Astrocyte (in vitro differentiated cells and primary cell): Measurements from ENCODE around the gene B4GALNT3. TPM values are rescaled to one million over a fixed set of nuclear protein-coding genes. Genes with fewer than 3 reads are reported as not detected.
A peak's percentile ranks its signal among the peaks of the same experiment; 100 is the strongest.

Experiments used
- DNase-seq: peaks from one replicate; pipeline ENCODE4 v3.0.0-alpha.2; 2010; ENCODE audit warnings: low read depth
- FAIRE-seq: peaks from 2 replicates; lab custom pipeline; 2011; peaks lifted over from hg19 to GRCh38; lab: Jason Lieb, UNC
- H2AFZ ChIP-seq: 2 replicates; pipeline ENCODE4 v1.6.0; 2012; ENCODE audit warnings: low read depth, low read length, inconsistent platforms
- H3K27ac ChIP-seq: 2 replicates; pipeline ENCODE4 v1.5.1; 2011; ENCODE audit warnings: low read depth, low read length, inconsistent platforms
- H3K27me3 ChIP-seq: 2 replicates; pipeline ENCODE4 v1.6.0; 2011; ENCODE audit warnings: low read length, inconsistent platforms; ENCODE audit not compliant: insufficient read depth
- H3K36me3 ChIP-seq: 2 replicates; pipeline ENCODE4 v1.5.1; 2011; ENCODE audit warnings: low read length, inconsistent platforms; ENCODE audit not compliant: insufficient read depth
- H3K4me1 ChIP-seq: 2 replicates; pipeline ENCODE4 v1.5.1; 2011; ENCODE audit warnings: low read length, inconsistent platforms; ENCODE audit not compliant: insufficient read depth
- H3K4me2 ChIP-seq: 2 replicates; pipeline ENCODE4 v1.6.0; 2012; ENCODE audit warnings: low read length, inconsistent platforms
- H3K4me3 ChIP-seq: 2 replicates; pipeline ENCODE4 v1.5.1; 2011; ENCODE audit warnings: low read depth, mild to moderate bottlenecking, low read length, inconsistent platforms; ENCODE audit not compliant: insufficient read depth
- H3K79me2 ChIP-seq: 2 replicates; pipeline ENCODE4 v1.6.0; 2012; ENCODE audit warnings: mild to moderate bottlenecking, low read length, inconsistent platforms; ENCODE audit not compliant: insufficient read depth
- H3K9ac ChIP-seq: 2 replicates; pipeline ENCODE4 v1.6.0; 2012; ENCODE audit warnings: mild to moderate bottlenecking, low read length, inconsistent platforms
- H3K9me3 ChIP-seq: 2 replicates; pipeline ENCODE4 v1.5.1; 2012; ENCODE audit warnings: low read depth, mild to moderate bottlenecking, low read length, inconsistent platforms; ENCODE audit not compliant: insufficient read depth
- H4K20me1 ChIP-seq: 2 replicates; pipeline ENCODE4 v1.6.0; 2012; ENCODE audit warnings: low read length, inconsistent platforms; ENCODE audit not compliant: insufficient read depth
- H3K27ac Mint-ChIP-seq: one replicate; pipeline ENCODE4 v1.8.0; 2021; ENCODE audit warnings: mild to moderate bottlenecking, mixed read lengths; ENCODE audit not compliant: unreplicated experiment
- H3K27me3 Mint-ChIP-seq: one replicate; pipeline ENCODE4 v1.8.0; 2021; ENCODE audit warnings: low read depth, mixed read lengths; ENCODE audit not compliant: unreplicated experiment
- H3K36me3 Mint-ChIP-seq: one replicate; pipeline ENCODE4 v1.8.0; 2021; ENCODE audit warnings: low read depth, mixed read lengths; ENCODE audit not compliant: unreplicated experiment
- H3K4me1 Mint-ChIP-seq: one replicate; pipeline ENCODE4 v1.8.0; 2021; ENCODE audit warnings: low read depth, mixed read lengths; ENCODE audit not compliant: unreplicated experiment
- H3K4me3 Mint-ChIP-seq: one replicate; pipeline ENCODE4 v1.8.0; 2021; ENCODE audit warnings: mild to moderate bottlenecking, moderate library complexity, mixed read lengths; ENCODE audit not compliant: unreplicated experiment
- H3K9me3 Mint-ChIP-seq: one replicate; pipeline ENCODE4 v1.8.0; 2021; ENCODE audit warnings: mild to moderate bottlenecking, mixed read lengths; ENCODE audit not compliant: unreplicated experiment
- EZH2 ChIP-seq: IDR thresholded peaks from 2 replicates; pipeline ENCODE4 v1.6.1; 2012; ENCODE audit warnings: mild to moderate bottlenecking, low read length, inconsistent platforms; ENCODE audit not compliant: insufficient read depth
- total RNA-seq: library from RNA; stranded (reverse); gene quantifications from 2 replicates; pipeline ENCODE4 v1.2.1, GENCODE V29; 2021
- TF ChIP-seq, protein P1 (sequence below): IDR thresholded peaks from 2 replicates; pipeline ENCODE4 v1.5.1; 2011; ENCODE audit warnings: low read depth, mild to moderate bottlenecking, inconsistent platforms, low read length, moderate library complexity; ENCODE audit not compliant: insufficient read depth

B4GALNT3 gene
- total RNA-seq, 1 donor from 2014 or later: 3.6 TPM

DNA sequence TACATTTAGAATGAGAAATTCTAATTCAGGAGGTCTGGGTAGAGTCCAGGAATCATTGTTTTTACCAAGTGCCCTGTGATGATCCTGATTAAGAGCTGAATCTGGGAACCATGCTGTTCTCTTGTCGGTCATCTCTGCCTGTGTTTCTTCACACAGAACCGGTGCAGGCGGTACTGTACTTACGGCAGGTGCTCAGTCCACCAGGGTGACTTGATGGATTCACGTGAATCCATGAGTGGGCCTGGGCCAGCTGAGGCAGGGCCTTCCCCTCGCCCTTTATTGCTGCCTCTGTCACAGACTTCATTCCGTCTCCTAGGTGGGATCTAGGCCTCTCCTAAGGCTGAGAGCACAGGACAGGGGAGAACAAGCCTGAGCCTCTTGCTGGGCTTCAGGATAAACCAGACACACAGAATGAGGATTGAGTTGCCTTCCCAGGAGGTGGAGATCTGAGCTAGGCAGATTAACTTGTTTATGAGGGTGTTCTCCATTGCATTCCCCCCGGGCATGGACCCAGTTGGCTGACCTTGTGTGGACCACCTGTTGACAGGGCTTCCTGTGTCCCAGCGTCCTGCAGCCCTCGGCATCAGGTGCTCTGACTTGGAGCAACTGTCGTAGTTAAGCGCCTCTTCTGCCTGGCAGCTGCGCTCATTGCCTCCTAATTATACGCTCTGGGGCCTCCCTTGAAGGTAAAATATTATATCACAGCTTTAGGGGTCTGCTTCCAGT is 42.1 kb downstream of the B4GALNT3 start:
- no peak overlapping the region for H3K4me3 ChIP-seq
- H2AFZ ChIP-seq: no peak overlapping the region
- H3K36me3 ChIP-seq: no peaks in the 10 kb centered on the region
- H3K79me2 ChIP-seq: no peaks in the 10 kb centered on the region
- Mint-ChIP-seq H3K27me3 (peaks cover 8% of the 10 kb centered on the region), H3K27ac (no peak overlapping the region), H3K36me3 (no peaks in the 10 kb centered on the region), H3K9me3 (no peaks in the 10 kb centered on the region), H3K4me3 (no peak overlapping the region), H3K4me1 (peaks cover 16% of the 10 kb centered on the region)
- H3K9ac ChIP-seq: no peak overlapping the region
- FAIRE-seq: no peak
- no peak for TF ChIP-seq EZH2
- TF ChIP-seq, protein P1, sequence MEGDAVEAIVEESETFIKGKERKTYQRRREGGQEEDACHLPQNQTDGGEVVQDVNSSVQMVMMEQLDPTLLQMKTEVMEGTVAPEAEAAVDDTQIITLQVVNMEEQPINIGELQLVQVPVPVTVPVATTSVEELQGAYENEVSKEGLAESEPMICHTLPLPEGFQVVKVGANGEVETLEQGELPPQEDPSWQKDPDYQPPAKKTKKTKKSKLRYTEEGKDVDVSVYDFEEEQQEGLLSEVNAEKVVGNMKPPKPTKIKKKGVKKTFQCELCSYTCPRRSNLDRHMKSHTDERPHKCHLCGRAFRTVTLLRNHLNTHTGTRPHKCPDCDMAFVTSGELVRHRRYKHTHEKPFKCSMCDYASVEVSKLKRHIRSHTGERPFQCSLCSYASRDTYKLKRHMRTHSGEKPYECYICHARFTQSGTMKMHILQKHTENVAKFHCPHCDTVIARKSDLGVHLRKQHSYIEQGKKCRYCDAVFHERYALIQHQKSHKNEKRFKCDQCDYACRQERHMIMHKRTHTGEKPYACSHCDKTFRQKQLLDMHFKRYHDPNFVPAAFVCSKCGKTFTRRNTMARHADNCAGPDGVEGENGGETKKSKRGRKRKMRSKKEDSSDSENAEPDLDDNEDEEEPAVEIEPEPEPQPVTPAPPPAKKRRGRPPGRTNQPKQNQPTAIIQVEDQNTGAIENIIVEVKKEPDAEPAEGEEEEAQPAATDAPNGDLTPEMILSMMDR: no peak
- H3K27ac ChIP-seq: no peak overlapping the region
- H3K4me2 ChIP-seq: no peak overlapping the region
- no peaks in the 10 kb centered on the region for H4K20me1 ChIP-seq
- no peak for DNase-seq
- no peaks in the 10 kb centered on the region for H3K4me1 ChIP-seq
- H3K27me3 ChIP-seq: peaks cover 20% of the 10 kb centered on the region
- H3K9me3 ChIP-seq: no peaks in the 10 kb centered on the region

DNA sequence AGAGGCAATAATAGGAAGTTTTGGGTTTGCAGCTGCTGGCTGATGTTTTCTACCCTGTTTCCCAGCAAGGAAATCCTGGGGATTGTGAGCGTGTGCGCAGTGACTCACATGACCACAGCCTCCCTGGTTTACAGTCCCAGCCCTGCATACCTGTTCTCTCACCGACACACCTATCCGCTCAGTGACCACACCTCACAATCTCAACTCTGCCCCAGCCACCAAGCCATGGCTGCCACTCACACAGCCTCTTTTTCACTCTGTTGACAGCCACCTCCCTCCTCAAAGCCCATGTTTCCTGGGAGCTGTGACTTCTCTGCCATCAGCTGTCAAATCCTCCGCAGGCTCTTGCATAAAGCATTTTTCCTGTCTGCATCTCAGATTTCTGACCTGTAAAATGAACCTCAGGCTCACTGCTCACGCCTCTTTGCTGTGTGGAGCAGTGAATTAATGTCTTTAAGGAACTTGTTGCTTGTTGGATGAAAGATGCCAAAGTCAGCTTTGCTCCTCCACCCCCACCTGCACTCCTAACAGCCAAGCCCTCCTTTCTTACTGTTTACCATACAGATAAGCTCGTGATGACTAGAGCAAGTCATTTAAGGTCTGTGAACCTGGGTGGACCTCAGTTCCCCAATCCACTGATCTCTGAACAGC is 43.5 kb downstream of the B4GALNT3 start:
- Histone ChIP-seq H3K79me2 (no peaks in the 10 kb centered on the region), H3K27me3 (peaks cover 20% of the 10 kb centered on the region), H3K9ac (no peak overlapping the region), H3K36me3 (no peaks in the 10 kb centered on the region), H3K4me2 (no peak overlapping the region), H3K9me3 (no peaks in the 10 kb centered on the region), H3K27ac (no peak overlapping the region), H2AFZ (no peak overlapping the region), H4K20me1 (no peaks in the 10 kb centered on the region), H3K4me3 (no peak overlapping the region), H3K4me1 (no peaks in the 10 kb centered on the region)
- Mint-ChIP-seq H3K27me3 (peaks cover 4% of the 10 kb centered on the region), H3K36me3 (no peaks in the 10 kb centered on the region), H3K4me1 (peaks cover 10% of the 10 kb centered on the region), H3K9me3 (no peaks in the 10 kb centered on the region), H3K27ac (peak overlapping the region; percentile 31), H3K4me3 (no peak overlapping the region)
- no peak for FAIRE-seq
- DNase-seq: no peak
- TF ChIP-seq, protein P1: no peak
- no peak for TF ChIP-seq EZH2

DNA sequence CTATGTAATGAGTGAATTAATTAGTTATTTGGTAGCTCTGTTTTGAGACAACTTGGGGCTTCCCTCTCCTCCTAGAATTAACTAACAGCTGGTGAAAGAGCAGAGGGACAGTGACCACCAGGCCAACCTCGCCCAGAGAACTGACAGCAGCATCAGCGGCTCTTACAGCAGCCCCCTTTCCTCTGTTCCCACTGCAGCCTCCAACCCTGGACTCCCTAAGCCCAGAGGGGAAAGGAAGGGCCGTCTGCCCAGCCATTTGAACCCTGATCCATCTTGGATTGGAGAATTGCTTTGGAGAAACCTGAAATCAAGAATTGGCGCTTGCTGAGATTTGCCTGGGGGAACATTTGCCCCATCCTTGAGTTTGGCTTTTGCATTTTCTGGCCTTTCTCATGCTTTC is 45.5 kb downstream of the B4GALNT3 start:
- DNase-seq: no peak
- Mint-ChIP-seq H3K27ac (no peak overlapping the region), H3K4me1 (peaks cover 17% of the 10 kb centered on the region), H3K27me3 (no peaks in the 10 kb centered on the region), H3K36me3 (no peaks in the 10 kb centered on the region), H3K9me3 (no peaks in the 10 kb centered on the region), H3K4me3 (no peak overlapping the region)
- Histone ChIP-seq H3K27ac (no peak overlapping the region), H2AFZ (no peak overlapping the region), H3K79me2 (no peaks in the 10 kb centered on the region), H3K4me2 (no peak overlapping the region), H3K27me3 (peaks cover 14% of the 10 kb centered on the region), H3K9me3 (no peaks in the 10 kb centered on the region), H4K20me1 (no peaks in the 10 kb centered on the region), H3K9ac (no peak overlapping the region), H3K4me1 (peaks cover 9% of the 10 kb centered on the region), H3K36me3 (no peaks in the 10 kb centered on the region), H3K4me3 (no peak overlapping the region)
- no peak for FAIRE-seq
- no peak for TF ChIP-seq EZH2
- TF ChIP-seq, protein P1: no peak
